ENCODE results near the gene STX18.

Gene STX18

GRCh38 chr4:4395849-4396627, 145.8 kb downstream of the STX18 start:
- no peak for DNase-seq

GRCh38 chr4:4395371-4395770, 146.5 kb downstream of the STX18 start:
- no peak for DNase-seq

GRCh38 chr4:4394644-4395043, 147.2 kb downstream of the STX18 start:
- DNase-seq = no peak

- no peak for DNase-seq
Measured at GRCh38 chr4:4392501-4393183, 149.2 kb downstream of the STX18 start.

- DNase-seq = no peak
Measured at GRCh38 chr4:4391866-4392265, 150.0 kb downstream of the STX18 start.

- DNase-seq = no peak
Measured at GRCh38 chr4:4390515-4391240, 151.2 kb downstream of the STX18 start.

GRCh38 chr4:4390046-4390445, 151.8 kb downstream of the STX18 start:
- DNase-seq = no peak

- no peak for DNase-seq
Measured at GRCh38 chr4:4388836-4389575, 152.8 kb downstream of the STX18 start.

GRCh38 chr4:4388311-4388790, 153.5 kb downstream of the STX18 start:
- DNase-seq = no peak

GRCh38 chr4:4387531-4388310, 154.1 kb downstream of the STX18 start:
- no peak for DNase-seq

- DNase-seq = peak; percentile 36
Measured at GRCh38 chr4:4386736-4387392, 155.0 kb downstream of the STX18 start, which contains the start of gene NSG1. Gene NSG1 (plus strand): TSS chr4:4387102. CDS start chr4:4387630, 528 bp downstream.

- peak; percentile 26 for DNase-seq
Measured at GRCh38 chr4:4386296-4386735, 155.5 kb downstream of the STX18 start.

GRCh38 chr4:4385729-4386295, 156.0 kb downstream of the STX18 start:
- DNase-seq = no peak

GRCh38 chr4:4384837-4385236, 157.0 kb downstream of the STX18 start:
- DNase-seq = no peak

GRCh38 chr4:4383085-4383484, 158.8 kb downstream of the STX18 start:
- no peak for DNase-seq

GRCh38 chr4:4379540-4380087, 162.2 kb downstream of the STX18 start:
- no peak for DNase-seq

GRCh38 chr4:4377732-4378460, 164.0 kb downstream of the STX18 start:
- no peak for DNase-seq

GRCh38 chr4:4377191-4377590, 164.7 kb downstream of the STX18 start:
- DNase-seq = no peak

GRCh38 chr4:4376074-4376473, 165.8 kb downstream of the STX18 start:
- no peak for DNase-seq

Data from stimulated activated CD4-positive, alpha-beta T cell treated with anti-CD3 and anti-CD28 coated beads, Interleukin-4, amount 100 ng/mL, for 24 hours (primary cell).